Tibial nerve (tissue), 4 donors: ENCODE data around the gene FBN2. TPM values are rescaled to one million over a fixed set of nuclear protein-coding genes. Genes with fewer than 3 reads are reported as not detected.

Experiments used
- DNase-seq, 2 donors: peaks; one replicate each; pipeline ENCODE4 v3.0.0-alpha.2; 2019; ENCODE audit warnings: low spot score in 2 of 2
- H3K27ac ChIP-seq, 4 donors: fragments of 200-600 bp; sonication (generic) in 3 of 4; one replicate each; pipeline ENCODE4 v1.5.1; 2017 to 2019; ENCODE audit warnings: mild to moderate bottlenecking in 1 of 4
- H3K27me3 ChIP-seq, 2 donors: fragments of 200-600 bp; sonication (generic) in 1 of 2; one replicate each; pipeline versions ENCODE4 v1.5.1 to v1.6.0; 2017 to 2019
- H3K36me3 ChIP-seq, 3 donors: fragments of 200-600 bp; sonication (generic); one replicate each; pipeline ENCODE4 v1.5.1; 2018 to 2019
- H3K4me1 ChIP-seq, 4 donors: fragments of 200-600 bp; sonication (generic) in 3 of 4; one replicate each; pipeline ENCODE4 v1.5.1; 2017 to 2019
- H3K4me3 ChIP-seq, 4 donors: fragments of 200-600 bp; sonication (generic) in 3 of 4; one replicate each; pipeline ENCODE4 v1.5.1; 2017 to 2019; ENCODE audit warnings: mild to moderate bottlenecking in 1 of 4, moderate library complexity in 1 of 4
- H3K9me3 ChIP-seq, 4 donors: fragments of 200-600 bp; sonication (generic) in 3 of 4; one replicate each; pipeline ENCODE4 v1.5.1; 2017 to 2019
- CTCF ChIP-seq, 5 experiments: fragments of 200-600 bp in 3 of 5; fragments of 450-650 bp in 2 of 5; sonication (generic) in 3 of 5; IDR thresholded peaks; one replicate each; pipeline ENCODE4 v1.5.1; 2016 to 2019; ENCODE audit warnings: antibody characterized with exemption in 5 of 5, mild to moderate bottlenecking in 3 of 5, moderate library complexity in 2 of 5
- EP300 ChIP-seq, 2 donors: sonication (generic); formaldehyde crosslinking; IDR thresholded peaks; one replicate each; pipeline ENCODE4 v1.6.1; 2017; ENCODE audit warnings: antibody characterized with exemption in 2 of 2, mild to moderate bottlenecking in 1 of 2
- POLR2A ChIP-seq, 2 donors: fragments of 450-650 bp; IDR thresholded peaks; one replicate each; pipeline ENCODE4 v1.6.1; 2017; ENCODE audit warnings: antibody characterized with exemption in 2 of 2, mild to moderate bottlenecking in 2 of 2, moderate library complexity in 2 of 2
- WGBS, 2 donors: methylation state at CpG; one replicate each; pipeline ENCODE4 v1.1.5; 2018; 5-methylcytosine and 5-hydroxymethylcytosine counted together
- total RNA-seq, 4 donors: library from RNA; depleted of rRNA; stranded (reverse); fragments of >200 nt; gene quantifications; one replicate each; pipeline ENCODE4 v1.1.0, GENCODE V29; 2016

Gene FBN2
- total RNA-seq, 4 donors from 2014 or later = 1.2 to 6.3 (median 3.6) TPM

GRCh38 chr5:128572930-128573319 lies 34.9 kb upstream of the FBN2 start:
- Histone ChIP-seq H3K27me3 (no peaks in the 10 kb centered on the region), H3K9me3 (no peaks in the 10 kb centered on the region), H3K4me3 (no peak overlapping the region), H3K4me1 (no peaks in the 10 kb centered on the region), H3K27ac (no peak overlapping the region), H3K36me3 (no peaks in the 10 kb centered on the region)
- TF ChIP-seq EP300 (IDR thresholded peaks at IDR 0.05) = no peak
- no peak for TF ChIP-seq CTCF (IDR thresholded peaks at IDR 0.05)
- TF ChIP-seq POLR2A (IDR thresholded peaks at IDR 0.05) = no peak
- 86% methylated on average over 2 of the region's 2 CpGs for WGBS, 2 donors
- DNase-seq = no peak

GRCh38 chr5:128572051-128572929 lies 34.2 kb upstream of the FBN2 start:
- WGBS, 2 donors = 70 to 74% methylated on average over 4 of the region's 4 CpGs
- TF ChIP-seq EP300 (IDR thresholded peaks at IDR 0.05) (no peak), POLR2A (IDR thresholded peaks at IDR 0.05) (no peak), CTCF (IDR thresholded peaks at IDR 0.05) (no peak)
- no peak overlapping the region for H3K4me3 ChIP-seq

DNA sequence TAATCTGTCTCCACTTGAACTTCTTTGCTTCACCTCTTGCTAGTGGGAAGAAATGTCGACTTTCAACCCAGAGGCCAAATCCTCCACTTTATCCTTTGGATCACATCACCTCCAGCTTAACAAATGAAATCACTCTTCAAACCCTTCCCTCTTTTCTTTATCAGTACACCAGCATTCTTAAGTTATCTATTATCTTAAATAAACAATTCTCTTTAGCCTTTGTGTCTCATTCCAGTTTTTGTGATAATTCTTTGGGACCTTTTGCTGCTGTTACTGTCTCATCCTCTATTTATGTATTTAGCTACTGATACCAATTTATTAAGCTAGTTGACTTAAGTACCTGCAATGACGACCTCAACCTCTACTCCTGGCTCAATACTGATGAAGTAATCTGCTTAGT lies 28.1 kb upstream of the FBN2 start:
- H3K27me3 ChIP-seq = no peaks in the 10 kb centered on the region
- 73% methylated on average over 2 of the region's 2 CpGs for WGBS, 2 donors
- no peaks in the 10 kb centered on the region for H3K4me1 ChIP-seq
- no peak overlapping the region for H3K27ac ChIP-seq
- DNase-seq = no peak
- no peaks in the 10 kb centered on the region for H3K9me3 ChIP-seq
- H3K36me3 ChIP-seq = no peaks in the 10 kb centered on the region
- no peak overlapping the region for H3K4me3 ChIP-seq
- no peak for TF ChIP-seq CTCF (IDR thresholded peaks at IDR 0.05)
- TF ChIP-seq EP300 (IDR thresholded peaks at IDR 0.05) = no peak
- TF ChIP-seq POLR2A (IDR thresholded peaks at IDR 0.05) = no peak

More at GRCh38 chr5:128572051-128572929, 34.2 kb upstream of the FBN2 start:
- Histone ChIP-seq H3K4me1 (no peaks in the 10 kb centered on the region), H3K36me3 (no peaks in the 10 kb centered on the region), H3K9me3 (no peaks in the 10 kb centered on the region), H3K27ac (no peak overlapping the region), H3K27me3 (no peaks in the 10 kb centered on the region)
- DNase-seq = no peak

DNA sequence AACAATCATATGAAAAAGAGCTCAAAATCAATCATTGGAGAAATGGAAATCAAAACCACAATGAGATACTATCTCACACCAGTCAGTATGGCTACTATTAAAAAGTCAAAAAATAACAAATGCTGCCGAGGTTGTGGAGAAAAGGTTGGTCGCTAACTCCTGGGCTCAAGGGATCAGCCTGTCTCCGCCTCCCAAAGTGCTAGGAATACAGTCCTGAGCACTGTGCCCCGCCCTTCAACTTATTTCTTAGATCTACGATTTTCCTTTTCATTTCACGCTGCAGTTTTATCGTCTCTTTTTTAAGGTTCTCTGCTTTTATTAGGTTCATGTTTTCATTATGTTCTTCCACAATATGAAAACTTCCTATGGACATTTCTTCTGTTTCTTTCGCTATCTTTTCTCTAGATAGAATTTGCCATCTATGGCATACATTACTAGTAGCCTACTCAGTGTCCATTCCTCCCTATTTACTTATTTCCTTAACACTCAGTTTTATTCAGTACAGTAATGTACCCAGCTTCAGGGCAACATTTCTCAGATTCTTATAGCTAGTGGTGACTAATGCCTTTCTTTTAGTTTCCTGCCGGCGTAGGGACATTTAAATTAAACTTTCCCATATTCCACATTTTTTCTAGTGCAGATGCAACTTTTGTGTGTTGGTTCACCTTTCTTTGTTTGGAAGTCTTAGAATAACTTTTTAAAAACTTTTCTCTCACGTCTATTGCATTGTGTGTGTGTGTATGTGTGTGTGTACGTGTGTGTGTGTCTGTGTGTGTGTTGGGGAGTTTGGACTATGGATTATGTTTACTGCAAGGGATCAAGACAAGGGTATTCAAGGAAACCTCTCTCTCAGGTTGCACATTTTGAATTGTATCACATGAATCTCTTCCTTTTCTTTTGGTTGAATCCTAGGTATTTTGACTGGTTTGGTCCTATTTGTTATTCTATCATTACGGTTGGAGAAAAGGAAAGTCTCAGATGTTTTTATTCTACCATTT lies 21.6 kb upstream of the FBN2 start:
- no peak for DNase-seq
- WGBS, 2 donors = 72 to 75% methylated on average over 13 of the region's 13 CpGs
- no peak overlapping the region for H3K27ac ChIP-seq
- H3K27me3 ChIP-seq = no peaks in the 10 kb centered on the region
- H3K4me3 ChIP-seq = no peak overlapping the region
- H3K36me3 ChIP-seq = no peaks in the 10 kb centered on the region
- no peaks in the 10 kb centered on the region for H3K4me1 ChIP-seq
- peaks cover 0 to 12% (median 0%) of the 10 kb centered on the region in 4 donors for H3K9me3 ChIP-seq
- TF ChIP-seq EP300 (IDR thresholded peaks at IDR 0.05) (no peak), CTCF (IDR thresholded peaks at IDR 0.05) (no peak), POLR2A (IDR thresholded peaks at IDR 0.05) (no peak)
